Kasumi-1 (cell line): ENCODE results near the gene MYO1G.
"Not testable (repeated sequence)": the region's sequence is repeated elsewhere in the genome, so short reads cannot be mapped to it uniquely, and the experiment has no call there.

Experiments
- DNase-seq, 2 experiments: peaks; one replicate each; lab custom pipeline; 2025; lab: John Stamatoyannopoulos, UW

MYO1G gene

GRCh38 chr7:44999245-45000092 is 20.7 kb upstream of the MYO1G start:
- peak; percentile 99 for DNase-seq

- DNase-seq, result peak; percentile 24 to 26
These were observed 19.5 kb upstream of the MYO1G start for GRCh38 chr7:44998153-44998871.

GRCh38 chr7:44995555-44996493 is 17.0 kb upstream of the MYO1G start:
- no peak for DNase-seq

- DNase-seq, result peak; percentile 74 to 83
These were observed 16.2 kb upstream of the MYO1G start for GRCh38 chr7:44994877-44995554.

- DNase-seq, result not testable (repeated sequence)
These were observed 13.4 kb upstream of the MYO1G start for GRCh38 chr7:44992004-44992795.

GRCh38 chr7:44990109-44991023 is 11.6 kb upstream of the MYO1G start:
- DNase-seq, result no peak

- no peak for DNase-seq
These were observed 10.3 kb upstream of the MYO1G start for GRCh38 chr7:44989132-44989531.

- no peak for DNase-seq
These were observed 9.9 kb upstream of the MYO1G start for GRCh38 chr7:44988701-44989100.

- DNase-seq, result no peak
These were observed 9.2 kb upstream of the MYO1G start for GRCh38 chr7:44987996-44988395.

- peak in 1 of 2 experiments; percentile 16 for DNase-seq
These were observed 8.6 kb upstream of the MYO1G start for GRCh38 chr7:44987457-44987856.

GRCh38 chr7:44986218-44987053 is 7.6 kb upstream of the MYO1G start:
- DNase-seq, result peak; percentile 95 to 97

GRCh38 chr7:44985900-44986217 is 7.0 kb upstream of the MYO1G start:
- no peak for DNase-seq

GRCh38 chr7:44985033-44985695 is 6.3 kb upstream of the MYO1G start:
- no peak for DNase-seq

- no peak for DNase-seq
These were observed 5.6 kb upstream of the MYO1G start for GRCh38 chr7:44984478-44984758.

GRCh38 chr7:44983742-44984477 is 5.1 kb upstream of the MYO1G start:
- no peak for DNase-seq

- no peak for DNase-seq
These were observed 4.2 kb upstream of the MYO1G start for GRCh38 chr7:44982970-44983369.

GRCh38 chr7:44982535-44982923 is 3.7 kb upstream of the MYO1G start:
- no peak for DNase-seq
